Vagina (tissue), 2 donors: ENCODE results near the gene LIN9. TPM values are rescaled to one million over a fixed set of nuclear protein-coding genes. Genes with fewer than 3 reads are reported as not detected.
A peak's percentile ranks its signal among the peaks of the same experiment; 100 is the strongest.

Source experiments
- DNase-seq, 2 donors: peaks; one replicate each; pipeline ENCODE4 v3.0.0-alpha.2; 2017; ENCODE audit errors: extremely low spot score in 2 of 2
- H3K27ac ChIP-seq: fragments of 200-600 bp; sonication (generic); one replicate; pipeline ENCODE4 v1.5.1; 2019
- H3K27me3 ChIP-seq: fragments of 200-600 bp; sonication (generic); one replicate; pipeline ENCODE4 v1.5.1; 2019
- H3K36me3 ChIP-seq, 2 donors: fragments of 200-600 bp; sonication (generic); one replicate each; pipeline ENCODE4 v1.5.1; 2017 to 2019
- H3K4me1 ChIP-seq: fragments of 200-600 bp; sonication (generic); one replicate; pipeline ENCODE4 v1.5.1; 2019
- H3K4me3 ChIP-seq, 2 donors: fragments of 200-600 bp; sonication (generic); 1 replicate in 1 of 2; 2 replicates in 1 of 2; pipeline ENCODE4 v1.5.1; 2016 to 2019
- H3K9me3 ChIP-seq: fragments of 200-600 bp; sonication (generic); one replicate; pipeline ENCODE4 v1.5.1; 2019
- POLR2A ChIP-seq, 2 donors: fragments of 450-650 bp; IDR thresholded peaks; one replicate each; pipeline ENCODE4 v1.6.1; 2017; ENCODE audit warnings: antibody characterized with exemption in 2 of 2, mild to moderate bottlenecking in 2 of 2, moderate library complexity in 2 of 2
- POLR2AphosphoS5 ChIP-seq, 2 donors: sonication (generic); formaldehyde crosslinking; IDR thresholded peaks; one replicate each; pipeline ENCODE4 v1.9.0; 2017; ENCODE audit warnings: antibody characterized with exemption in 2 of 2, mild to moderate bottlenecking in 2 of 2, low read depth in 1 of 2; ENCODE audit not compliant: insufficient read depth in 1 of 2
- intact Hi-C: fragments of 100-400 bp; cut with DNase I; formaldehyde crosslinking; loops from one replicate; pipeline ENCODE4 v1.15.1; 2023
- total RNA-seq: library from RNA; depleted of rRNA; stranded (reverse); fragments of >200 nt; gene quantifications from one replicate; pipeline ENCODE4 v1.2.3, GENCODE V29; 2016
- TF ChIP-seq, protein P1 (sequence below), 3 experiments: fragments of 450-650 bp in 2 of 3; fragments of 200-600 bp in 1 of 3; sonication (generic) in 1 of 3; IDR thresholded peaks; one replicate each; pipeline ENCODE4 v1.5.1; 2017 to 2019; ENCODE audit warnings: antibody characterized with exemption in 3 of 3, mild to moderate bottlenecking in 2 of 3, moderate library complexity in 2 of 3

The LIN9 gene
- total RNA-seq, 1 donor from 2014 or later, result 3.9 TPM

DNA sequence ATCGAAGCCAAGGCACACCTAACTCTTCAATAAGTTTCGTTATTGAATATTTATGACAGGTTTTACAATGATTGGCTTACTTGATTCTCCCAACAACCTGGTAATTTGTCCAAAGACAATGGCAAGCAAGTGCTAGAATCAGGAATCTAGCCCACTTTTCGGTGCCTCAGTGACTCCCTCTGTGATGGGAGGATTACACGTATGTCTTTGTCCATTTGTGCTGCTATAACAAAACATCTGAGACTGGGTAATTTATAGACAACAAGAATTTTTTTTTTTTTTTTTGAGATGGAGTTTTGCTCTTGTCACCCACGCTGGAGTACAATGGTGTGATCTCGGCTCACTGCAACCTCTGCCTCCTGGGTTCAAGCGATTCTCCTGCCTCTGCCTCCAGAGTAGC lies 2.4 kb upstream of the LIN9 start:
- Histone ChIP-seq H3K27ac (no peak overlapping the region), H3K4me1 (peaks cover 28% of the 10 kb centered on the region), H3K36me3 (no peaks in the 10 kb centered on the region), H3K27me3 (no peaks in the 10 kb centered on the region), H3K4me3 (no peak overlapping the region), H3K9me3 (no peaks in the 10 kb centered on the region)
- TF ChIP-seq POLR2A (IDR thresholded peaks at IDR 0.05) (no peak), POLR2AphosphoS5 (IDR thresholded peaks at IDR 0.05; ENCODE audit: insufficient read depth in 1 of 2, low read depth in 1 of 2) (no peak)
- TF ChIP-seq, protein P1, sequence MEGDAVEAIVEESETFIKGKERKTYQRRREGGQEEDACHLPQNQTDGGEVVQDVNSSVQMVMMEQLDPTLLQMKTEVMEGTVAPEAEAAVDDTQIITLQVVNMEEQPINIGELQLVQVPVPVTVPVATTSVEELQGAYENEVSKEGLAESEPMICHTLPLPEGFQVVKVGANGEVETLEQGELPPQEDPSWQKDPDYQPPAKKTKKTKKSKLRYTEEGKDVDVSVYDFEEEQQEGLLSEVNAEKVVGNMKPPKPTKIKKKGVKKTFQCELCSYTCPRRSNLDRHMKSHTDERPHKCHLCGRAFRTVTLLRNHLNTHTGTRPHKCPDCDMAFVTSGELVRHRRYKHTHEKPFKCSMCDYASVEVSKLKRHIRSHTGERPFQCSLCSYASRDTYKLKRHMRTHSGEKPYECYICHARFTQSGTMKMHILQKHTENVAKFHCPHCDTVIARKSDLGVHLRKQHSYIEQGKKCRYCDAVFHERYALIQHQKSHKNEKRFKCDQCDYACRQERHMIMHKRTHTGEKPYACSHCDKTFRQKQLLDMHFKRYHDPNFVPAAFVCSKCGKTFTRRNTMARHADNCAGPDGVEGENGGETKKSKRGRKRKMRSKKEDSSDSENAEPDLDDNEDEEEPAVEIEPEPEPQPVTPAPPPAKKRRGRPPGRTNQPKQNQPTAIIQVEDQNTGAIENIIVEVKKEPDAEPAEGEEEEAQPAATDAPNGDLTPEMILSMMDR (IDR thresholded peaks at IDR 0.05), result no peak
- intact Hi-C loops, result no loop called here
- DNase-seq, result peak in 1 of 2 donors; percentile 5

DNA sequence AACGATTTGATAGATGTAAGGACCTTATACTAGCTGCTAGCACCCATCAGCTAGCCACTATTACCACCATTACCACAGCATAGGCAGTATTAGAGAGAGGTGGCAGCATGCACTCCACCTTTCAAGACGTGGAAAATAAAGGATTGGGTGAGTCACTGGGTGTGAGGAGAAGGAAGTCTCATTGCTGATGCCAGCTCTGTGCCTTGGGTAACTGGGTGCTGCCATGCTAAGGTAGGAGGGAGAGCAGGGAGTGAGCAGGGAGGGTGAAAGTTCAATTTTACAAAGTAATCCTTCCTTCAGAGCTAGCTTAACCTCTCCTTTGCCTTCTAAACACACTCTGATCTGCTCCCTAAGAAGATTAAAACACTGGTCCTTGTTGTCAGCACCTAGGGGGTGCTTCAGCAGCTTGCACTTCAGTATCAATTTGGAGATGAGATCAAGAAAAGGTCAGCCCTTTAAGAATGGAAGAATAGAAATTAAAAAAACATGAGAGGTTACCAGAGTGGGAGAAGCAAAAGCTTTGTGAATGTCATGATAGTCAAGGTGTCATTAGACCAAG lies 1.8 kb upstream of the LIN9 start:
- TF ChIP-seq POLR2AphosphoS5 (IDR thresholded peaks at IDR 0.05; ENCODE audit: insufficient read depth in 1 of 2, low read depth in 1 of 2), result peak in 1 of 2 donors; percentile 19
- TF ChIP-seq POLR2A (IDR thresholded peaks at IDR 0.05), result no peak
- TF ChIP-seq, protein P1 (IDR thresholded peaks at IDR 0.05), result no peak
- Histone ChIP-seq H3K4me1 (peaks cover 28% of the 10 kb centered on the region), H3K36me3 (no peaks in the 10 kb centered on the region), H3K4me3 (no peak overlapping the region), H3K27ac (no peak overlapping the region), H3K27me3 (no peaks in the 10 kb centered on the region), H3K9me3 (no peaks in the 10 kb centered on the region)
- peak in 1 of 2 donors; percentile 47 for DNase-seq
- intact Hi-C loops, result no loop called here

DNA sequence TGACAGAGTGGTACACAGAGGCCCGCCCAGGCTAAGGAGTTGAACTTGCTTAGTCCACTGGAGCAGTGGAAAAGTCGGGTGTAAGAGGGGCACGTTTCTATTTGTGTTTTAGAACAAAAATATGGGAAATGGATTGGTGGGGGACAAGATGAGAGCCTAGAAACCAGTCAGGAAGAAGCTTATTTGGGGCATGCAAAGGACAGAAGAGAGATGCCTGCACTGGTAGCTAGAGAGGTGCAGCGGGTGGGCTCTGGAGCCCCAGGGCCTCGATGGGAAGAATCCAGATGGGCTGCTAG lies 1.2 kb upstream of the LIN9 start:
- peak in 1 of 2 donors; percentile 58 for DNase-seq
- TF ChIP-seq, protein P1 (IDR thresholded peaks at IDR 0.05), result no peak
- TF ChIP-seq POLR2AphosphoS5 (IDR thresholded peaks at IDR 0.05; ENCODE audit: insufficient read depth in 1 of 2, low read depth in 1 of 2) (no peak), POLR2A (IDR thresholded peaks at IDR 0.05) (no peak)
- peak overlapping the region; percentile 86 for H3K27ac ChIP-seq
- peaks cover 28% of the 10 kb centered on the region for H3K4me1 ChIP-seq
- intact Hi-C loops, result no loop called here
- H3K27me3 ChIP-seq, result no peaks in the 10 kb centered on the region
- H3K36me3 ChIP-seq, result no peaks in the 10 kb centered on the region
- no peaks in the 10 kb centered on the region for H3K9me3 ChIP-seq
- peak overlapping the region in 1 of 2 donors; percentile 88 for H3K4me3 ChIP-seq

DNA sequence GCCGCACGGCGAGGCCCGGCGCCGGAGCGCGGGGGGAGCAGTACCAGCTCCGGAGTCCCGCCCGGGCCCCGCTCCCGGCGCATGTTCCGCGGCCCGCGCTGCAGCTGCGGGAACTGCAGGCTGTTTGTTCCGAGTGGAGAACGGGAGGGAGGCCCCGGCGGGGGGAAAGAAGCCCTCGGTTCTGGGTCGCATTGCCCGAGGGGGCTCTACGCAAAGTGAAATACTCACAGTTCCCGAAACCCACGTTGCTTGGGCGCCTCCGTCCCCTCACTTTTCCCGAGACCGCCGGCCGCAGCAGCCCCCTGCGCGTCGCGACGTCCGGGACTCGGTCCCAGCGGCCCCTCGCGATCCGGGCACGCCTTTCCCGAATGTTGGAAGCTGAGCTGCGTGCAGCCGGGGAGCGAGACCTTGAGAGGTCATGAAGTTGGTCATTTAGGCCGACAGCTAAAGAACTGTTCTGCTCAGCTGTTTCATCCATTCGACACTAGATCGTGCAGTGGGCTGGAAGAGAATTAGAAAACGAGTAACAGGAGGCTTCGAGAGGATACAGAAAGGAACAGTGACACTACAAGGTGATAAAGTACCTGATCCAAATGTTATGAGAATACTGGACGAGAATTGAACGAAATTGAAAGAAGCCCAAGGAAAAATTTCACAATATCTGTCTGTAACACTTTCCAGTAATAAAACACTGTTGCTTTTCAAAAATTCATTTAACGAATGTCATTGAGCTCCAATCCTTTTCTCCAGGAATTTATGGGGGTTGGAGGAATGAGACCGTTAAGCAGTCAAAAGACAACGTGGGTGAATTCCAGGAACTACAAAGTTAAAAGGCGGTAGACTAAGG lies 657 bp upstream of the LIN9 start:
- intact Hi-C loops, result no loop called here
- TF ChIP-seq POLR2AphosphoS5 (IDR thresholded peaks at IDR 0.05; ENCODE audit: insufficient read depth in 1 of 2, low read depth in 1 of 2) (no peak), POLR2A (IDR thresholded peaks at IDR 0.05) (peak in 1 of 2 donors; percentile 21)
- TF ChIP-seq, protein P1 (IDR thresholded peaks at IDR 0.05), result peak in 1 of 3 experiments; percentile 20
- peak overlapping the region; percentile 86 for H3K27ac ChIP-seq
- H3K4me1 ChIP-seq, result peaks cover 28% of the 10 kb centered on the region
- H3K36me3 ChIP-seq, result no peaks in the 10 kb centered on the region
- peak in 1 of 2 donors; percentile 81 for DNase-seq
- peak overlapping the region; percentile 88 to 94 for H3K4me3 ChIP-seq
- H3K9me3 ChIP-seq, result no peaks in the 10 kb centered on the region
- no peaks in the 10 kb centered on the region for H3K27me3 ChIP-seq
